Stimulated activated CD4-positive, alpha-beta T cell treated with anti-CD3 and anti-CD28 coated beads, Interleukin-15, amount 100 ng/mL, for 1 hour (primary cell): ENCODE data around the gene PPARG.
"Not testable (repeated sequence)": the region's sequence is repeated elsewhere in the genome, so short reads cannot be mapped to it uniquely, and the experiment has no call there.

ENCODE experiments used
- DNase-seq, 2 donors: peaks; one replicate each; pipeline ENCODE4 v3.0.0-alpha.2; 2020; ENCODE audit warnings: low read depth in 1 of 2, low spot score in 1 of 2

Gene PPARG

GRCh38 chr3:12440927-12441714, 152.3 kb downstream of the PPARG start:
- no peak for DNase-seq

- no peak for DNase-seq
Measured at GRCh38 chr3:12442654-12443501, 154.0 kb downstream of the PPARG start.

GRCh38 chr3:12443781-12444522, 155.1 kb downstream of the PPARG start:
- no peak for DNase-seq

GRCh38 chr3:12444582-12445471, 156.0 kb downstream of the PPARG start:
- DNase-seq = no peak

GRCh38 chr3:12445523-12446240, 156.8 kb downstream of the PPARG start:
- no peak for DNase-seq

GRCh38 chr3:12446298-12446697, 157.4 kb downstream of the PPARG start:
- no peak for DNase-seq

- DNase-seq = no peak
Measured at GRCh38 chr3:12447075-12447474, 158.2 kb downstream of the PPARG start.

GRCh38 chr3:12448404-12449202, 159.7 kb downstream of the PPARG start:
- DNase-seq = not testable (repeated sequence)

GRCh38 chr3:12449889-12450682, 161.2 kb downstream of the PPARG start:
- no peak for DNase-seq

- DNase-seq = no peak
Measured at GRCh38 chr3:12451481-12451880, 162.6 kb downstream of the PPARG start.

GRCh38 chr3:12451960-12452359, 163.1 kb downstream of the PPARG start:
- DNase-seq = no peak

- DNase-seq = no peak
Measured at GRCh38 chr3:12452361-12453330, 163.8 kb downstream of the PPARG start.

- no peak for DNase-seq
Measured at GRCh38 chr3:12454076-12454815, 165.4 kb downstream of the PPARG start.

- no peak for DNase-seq
Measured at GRCh38 chr3:12454816-12455121, 165.9 kb downstream of the PPARG start.

GRCh38 chr3:12455740-12456139, 166.9 kb downstream of the PPARG start:
- DNase-seq = no peak

GRCh38 chr3:12456441-12456840, 167.6 kb downstream of the PPARG start:
- no peak for DNase-seq

GRCh38 chr3:12457380-12457779, 168.5 kb downstream of the PPARG start:
- not testable (repeated sequence) for DNase-seq
